T-cell (primary cell): ENCODE measurements around the gene PIP4K2A. TPM values are rescaled to one million over a fixed set of nuclear protein-coding genes. Genes with fewer than 3 reads are reported as not detected.
A peak's percentile ranks its signal among the peaks of the same experiment; 100 is the strongest.

Experiments
- ATAC-seq, 4 experiments: fragments of 200-7000 bp in 3 of 4; fragments of 150-1000 bp in 1 of 4; cut with Tn5 transposase; replicated peaks in 1 of 4; 1 replicate in 3 of 4; 2 replicates in 1 of 4; pipeline ENCODE4 v1.10.0; 2021; ENCODE audit warnings: moderate library complexity in 3 of 4, mild to moderate bottlenecking in 2 of 4, moderate number of reproducible peaks in 1 of 4
- CTCF ChIA-PET, 2 donors: fragments of 300-600 bp; sonication (Branson Sonifier 250); formaldehyde crosslinking; loops; one replicate each; lab custom pipeline; 2022; ENCODE audit warnings: antibody characterized with exemption in 2 of 2; lab: Charles Lee
- POLR2A ChIA-PET, 2 donors: fragments of 300-600 bp; sonication (Branson Sonifier 250); formaldehyde crosslinking; loops; one replicate each; lab custom pipeline; 2022; ENCODE audit warnings: antibody characterized with exemption in 2 of 2; lab: Charles Lee
- DNase-seq, 35 experiments: peaks; one replicate each; pipeline versions ENCODE4 v3.0.0 to v3.0.0-alpha.2; 2013 to 2023
- H3K27ac ChIP-seq: one replicate; pipeline ENCODE4 v1.5.1; 2013; ENCODE audit warnings: low read length
- H3K27me3 ChIP-seq, 2 experiments: replicated peaks in 1 of 2; 1 replicate in 1 of 2; 2 replicates in 1 of 2; pipeline versions ENCODE4 v1.6.1 to v1.7.0; 2013; ENCODE audit warnings: low read length in 1 of 2, mixed read lengths in 1 of 2; ENCODE audit not compliant: control insufficient read depth in 2 of 2, insufficient read depth in 2 of 2; ENCODE audit errors: extremely low read depth in 1 of 2
- H3K36me3 ChIP-seq, 2 donors: 1 replicate in 1 of 2; 2 replicates in 1 of 2; pipeline versions ENCODE4 v1.6.1 to v1.7.0; 2013; ENCODE audit warnings: low read length in 1 of 2; ENCODE audit not compliant: control insufficient read depth in 2 of 2, insufficient read depth in 1 of 2; ENCODE audit errors: extremely low read depth in 1 of 2
- H3K4me1 ChIP-seq, 2 experiments: 1 replicate in 1 of 2; 2 replicates in 1 of 2; pipeline versions ENCODE4 v1.6.1 to v1.7.0; 2013; ENCODE audit warnings: low read length in 2 of 2, mixed read lengths in 1 of 2; ENCODE audit not compliant: insufficient read depth in 2 of 2, control insufficient read depth in 1 of 2; ENCODE audit errors: extremely low read depth in 1 of 2
- H3K4me3 ChIP-seq, 2 donors: 1 replicate in 1 of 2; 2 replicates in 1 of 2; pipeline versions ENCODE4 v1.5.1 to v1.7.0; 2013; ENCODE audit warnings: mild to moderate bottlenecking in 2 of 2, low read length in 1 of 2, moderate library complexity in 1 of 2; ENCODE audit not compliant: control insufficient read depth in 1 of 2; ENCODE audit errors: extremely low read depth in 1 of 2
- H3K9me3 ChIP-seq: 2 replicates; pipeline ENCODE4 v1.7.0; 2013
- H3K27ac Mint-ChIP-seq, 2 donors: one replicate each; pipeline ENCODE4 v1.8.0; 2020 to 2021; ENCODE audit warnings: mild to moderate bottlenecking in 2 of 2, mixed read lengths in 2 of 2
- H3K27me3 Mint-ChIP-seq, 2 donors: one replicate each; pipeline ENCODE4 v1.8.0; 2021 to 2022; ENCODE audit warnings: mixed read lengths in 2 of 2
- H3K36me3 Mint-ChIP-seq: one replicate; pipeline ENCODE4 v1.8.0; 2021; ENCODE audit warnings: mixed read lengths
- H3K4me1 Mint-ChIP-seq, 3 donors: one replicate each; pipeline ENCODE4 v1.8.0; 2020 to 2022; ENCODE audit warnings: mixed read lengths in 3 of 3, mild to moderate bottlenecking in 1 of 3
- H3K4me3 Mint-ChIP-seq, 3 donors: one replicate each; pipeline ENCODE4 v1.8.0; 2020 to 2022; ENCODE audit warnings: mild to moderate bottlenecking in 3 of 3, mixed read lengths in 3 of 3, moderate library complexity in 3 of 3
- H3K9me3 Mint-ChIP-seq, 3 donors: one replicate each; pipeline ENCODE4 v1.8.0; 2020 to 2022; ENCODE audit warnings: mixed read lengths in 3 of 3
- WGBS: methylation state at CpG from one replicate; pipeline ENCODE4 v1.1.5; 2013; ENCODE audit warnings: missing lambda C conversion rate; ENCODE audit not compliant: insufficient coverage; 5-methylcytosine and 5-hydroxymethylcytosine counted together
- total RNA-seq, 35 experiments: library from RNA in 6 of 35; stranded (reverse) in 6 of 35; fragments of 120-200 nt in 1 of 35; gene quantifications; one replicate each; pipeline versions ENCODE4 v1.2.1 to v1.2.4 and lab custom pipeline; 2013 to 2026

Gene PIP4K2A
- total RNA-seq, 5 donors from 2014 or later (not counting 1 experiment from before 2014, with no cell fraction given): 129 to 238 (median 160) TPM

DNA sequence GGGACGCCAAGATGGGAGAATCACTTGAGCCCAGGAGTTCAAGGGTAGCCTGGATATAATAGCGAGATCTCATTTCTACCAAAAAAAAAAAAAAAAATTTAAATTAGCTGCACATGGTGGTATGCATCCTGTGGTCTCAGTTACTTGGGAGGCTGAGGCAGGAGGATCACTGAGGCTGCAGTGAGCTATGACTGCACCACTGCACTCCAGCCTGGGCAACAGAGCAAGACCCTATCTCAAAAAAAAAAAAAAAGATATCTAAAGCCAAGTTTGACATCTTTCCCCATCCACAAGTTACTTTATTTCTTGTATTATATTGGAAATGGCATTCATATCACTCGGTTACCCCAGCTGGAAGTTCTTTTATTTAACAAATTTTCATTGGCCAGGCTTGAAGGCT is 3.4 kb upstream of the PIP4K2A start:
- no peak overlapping the region for H3K4me3 Mint-ChIP-seq
- no peak overlapping the region for H3K4me3 ChIP-seq
- ATAC-seq (no peak), DNase-seq (no peak)
- no peak overlapping the region for H3K27ac ChIP-seq
- POLR2A ChIA-PET: no interaction called here
- no CpG with 5 or more reads among the region's 3 CpGs for WGBS
- no peaks in the 10 kb centered on the region for H3K9me3 Mint-ChIP-seq
- H3K9me3 ChIP-seq: no peaks in the 10 kb centered on the region
- H3K4me1 Mint-ChIP-seq: peaks cover 9 to 12% (median 12%) of the 10 kb centered on the region in 3 donors
- no peak overlapping the region for H3K27ac Mint-ChIP-seq
- no peaks in the 10 kb centered on the region for H3K27me3 Mint-ChIP-seq
- H3K4me1 ChIP-seq: peaks cover 3 to 11% of the 10 kb centered on the region in 2 experiments
- H3K36me3 Mint-ChIP-seq: no peaks in the 10 kb centered on the region
- no peaks in the 10 kb centered on the region for H3K27me3 ChIP-seq
- CTCF ChIA-PET: interaction anchor here (0.5 to 0.6 kb wide), 2 partner anchors 113 to 157 kb away, joined by 3 to 9 read pairs; no protein-coding TSS in a partner anchor
- no peaks in the 10 kb centered on the region for H3K36me3 ChIP-seq

DNA sequence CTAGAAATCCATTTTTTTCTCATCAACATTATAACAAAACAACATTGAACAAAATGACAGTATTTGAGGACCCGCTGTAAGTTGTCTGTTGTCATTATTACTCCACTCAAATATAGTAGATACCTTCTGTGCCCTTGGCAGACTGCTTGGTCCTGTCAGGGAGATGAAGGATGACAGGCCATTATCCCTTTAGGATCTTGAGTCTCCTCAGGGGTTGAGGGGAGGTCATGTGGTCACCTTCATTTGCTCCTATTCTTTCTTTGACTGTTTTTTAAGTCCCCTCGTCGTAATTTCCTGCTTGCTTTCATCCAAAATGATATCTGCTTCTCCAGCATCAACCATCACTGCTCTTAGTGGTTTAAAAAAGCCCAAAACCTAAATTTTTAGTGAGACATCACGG is 2.6 kb upstream of the PIP4K2A start:
- Mint-ChIP-seq H3K9me3 (no peaks in the 10 kb centered on the region), H3K36me3 (no peaks in the 10 kb centered on the region), H3K4me3 (no peak overlapping the region), H3K27ac (peak overlapping the region in 1 of 2 donors; percentile 36), H3K4me1 (peaks cover 11 to 17% (median 14%) of the 10 kb centered on the region in 3 donors), H3K27me3 (no peaks in the 10 kb centered on the region)
- Histone ChIP-seq H3K27ac (no peak overlapping the region), H3K4me1 (peaks cover 10 to 11% of the 10 kb centered on the region in 2 experiments), H3K9me3 (no peaks in the 10 kb centered on the region), H3K36me3 (no peaks in the 10 kb centered on the region), H3K27me3 (no peaks in the 10 kb centered on the region), H3K4me3 (no peak overlapping the region)
- DNase-seq (no peak), ATAC-seq (no peak)
- WGBS: 96% methylated on average over 3 of the region's 4 CpGs
- ChIA-PET POLR2A (no interaction called here), CTCF (no interaction called here)

DNA sequence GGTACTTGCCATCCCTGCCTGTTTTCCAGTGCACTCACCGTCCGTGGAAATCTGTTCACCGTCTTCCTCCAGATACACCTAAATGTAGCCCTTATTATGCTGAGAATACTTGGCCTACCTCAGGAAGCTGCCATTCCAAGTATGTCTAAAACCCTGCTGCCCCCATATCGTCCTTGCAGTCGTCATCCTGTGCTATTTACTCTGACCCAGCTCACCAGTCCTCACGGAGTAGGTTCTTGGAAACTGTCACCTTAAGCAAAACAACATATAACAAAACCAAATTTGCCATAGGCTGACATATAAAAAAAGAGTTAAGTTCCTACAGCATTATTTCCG is 880 bp upstream of the PIP4K2A start:
- Mint-ChIP-seq H3K36me3 (no peaks in the 10 kb centered on the region), H3K27ac (peak overlapping the region; percentile 79 to 84), H3K9me3 (no peaks in the 10 kb centered on the region), H3K4me3 (peak overlapping the region; percentile 77 to 81 (median 80)), H3K27me3 (no peaks in the 10 kb centered on the region), H3K4me1 (peaks cover 25 to 34% (median 25%) of the 10 kb centered on the region in 3 donors)
- Histone ChIP-seq H3K36me3 (no peaks in the 10 kb centered on the region), H3K9me3 (no peaks in the 10 kb centered on the region), H3K4me3 (peak overlapping the region in 1 of 2 donors; percentile 64), H3K27me3 (no peaks in the 10 kb centered on the region), H3K27ac (peak overlapping the region; percentile 80), H3K4me1 (peaks cover 11 to 25% of the 10 kb centered on the region in 2 experiments)
- CTCF ChIA-PET: no interaction called here
- 89% methylated on average over 4 of the region's 7 CpGs for WGBS
- no peak for ATAC-seq
- no peak for DNase-seq
- POLR2A ChIA-PET: interaction anchor here in 1 of 2 donors (0.7 kb wide), 1 partner anchor 49 kb away, joined by 3 read pairs; no protein-coding TSS in a partner anchor

DNA sequence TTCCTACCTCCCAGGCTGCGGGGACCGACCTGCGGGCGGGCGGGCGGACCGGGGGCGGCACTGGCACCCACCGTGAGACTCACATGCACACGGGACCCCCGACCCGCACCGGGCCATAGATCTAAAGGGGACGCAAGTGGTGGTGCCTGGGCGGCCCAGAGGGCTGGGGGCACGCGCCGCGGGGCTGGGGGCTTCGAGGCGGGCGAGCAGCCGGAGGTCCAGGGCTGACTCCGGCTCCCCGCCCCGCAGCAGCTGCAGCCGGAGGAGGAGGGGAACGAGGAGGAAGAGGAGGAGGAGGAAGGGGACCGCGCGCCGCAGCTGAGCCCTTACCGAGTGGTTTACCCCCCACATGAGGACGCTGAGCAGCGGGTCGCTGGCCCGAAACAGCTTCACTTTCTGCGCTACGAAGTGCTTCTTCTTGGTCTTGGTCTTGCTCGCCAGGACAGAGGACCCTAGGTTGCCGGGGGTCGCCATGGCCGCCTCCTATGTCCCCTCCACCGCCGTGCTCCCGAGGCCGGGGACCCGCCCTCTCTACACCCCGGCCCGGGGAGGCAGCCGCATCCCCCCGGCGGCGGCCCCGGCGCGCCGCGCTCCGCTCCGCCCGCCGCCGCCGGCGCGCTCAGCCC is 412 bp downstream of the PIP4K2A start:
- Histone ChIP-seq H3K4me1 (peaks cover 17 to 27% of the 10 kb centered on the region in 2 experiments), H3K9me3 (no peaks in the 10 kb centered on the region), H3K27ac (peak overlapping the region; percentile 83), H3K27me3 (no peaks in the 10 kb centered on the region), H3K4me3 (peak overlapping the region; percentile 96 to 99), H3K36me3 (no peaks in the 10 kb centered on the region)
- WGBS: 0% methylated on average over 47 of the region's 67 CpGs
- no peaks in the 10 kb centered on the region for H3K27me3 Mint-ChIP-seq
- H3K9me3 Mint-ChIP-seq: no peaks in the 10 kb centered on the region
- POLR2A ChIA-PET: interaction anchor here in 1 of 2 donors (1.4 kb wide), 1 partner anchor 29 kb away, joined by 5 read pairs; no protein-coding TSS in a partner anchor
- CTCF ChIA-PET: interaction anchor here in 1 of 2 donors (1.2 kb wide), 1 partner anchor 83 kb away, joined by 4 read pairs; no protein-coding TSS in a partner anchor
- peaks cover 38 to 47% (median 38%) of the 10 kb centered on the region in 3 donors for H3K4me1 Mint-ChIP-seq
- H3K36me3 Mint-ChIP-seq: peaks cover 4% of the 10 kb centered on the region
- ATAC-seq: peak; percentile 38 to 54 (median 44)
- H3K27ac Mint-ChIP-seq: peak overlapping the region; percentile 57 to 72
- H3K4me3 Mint-ChIP-seq: peak overlapping the region; percentile 80 to 90 (median 81)
- DNase-seq: peak in 27 of 35 experiments; percentile 4 to 62 (median 34)

DNA sequence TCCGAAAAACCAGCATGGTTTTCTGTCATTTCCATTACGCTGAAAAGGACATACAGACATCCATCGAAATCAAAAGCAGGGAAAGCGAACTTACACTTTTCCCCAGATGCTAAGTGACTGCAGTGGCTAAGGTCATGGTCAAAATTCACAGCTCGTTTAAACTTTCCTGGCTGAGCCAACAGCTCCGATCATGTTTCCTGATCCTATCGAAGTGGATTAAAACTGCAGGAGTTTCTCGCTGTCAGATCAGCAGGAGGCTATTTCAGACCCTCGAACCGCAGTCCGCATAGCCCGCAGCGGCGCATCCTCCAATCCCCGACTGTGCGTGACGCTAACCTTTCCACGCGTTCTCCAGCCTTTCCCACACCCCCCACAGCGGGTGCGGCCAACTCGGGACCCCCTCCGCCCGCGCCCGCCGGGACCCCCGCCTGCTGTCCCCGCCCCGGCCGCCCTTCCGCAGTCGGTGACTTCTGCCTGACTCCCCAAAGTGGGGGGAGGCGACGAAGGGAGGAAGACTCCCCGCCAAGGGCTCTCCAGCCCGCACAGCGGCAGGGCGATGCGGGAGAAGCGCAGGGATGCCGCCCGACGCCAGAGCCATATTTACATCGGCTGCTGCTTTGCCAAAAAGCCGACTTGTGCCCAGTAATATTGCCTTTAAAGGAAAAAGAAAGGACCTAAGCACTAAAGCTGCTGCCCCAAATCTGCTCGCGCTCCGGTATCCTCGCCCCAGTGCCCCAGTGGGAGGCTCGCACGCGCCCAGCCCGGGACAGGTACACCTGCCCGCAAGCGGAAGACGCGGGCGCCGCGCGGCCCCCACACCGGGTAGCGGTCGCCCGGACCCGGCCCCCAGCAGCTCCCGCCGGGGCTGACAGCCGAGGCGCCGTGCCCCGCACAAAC is 1.2 kb downstream of the PIP4K2A start:
- Histone ChIP-seq H3K27ac (peak overlapping the region; percentile 83), H3K4me3 (peak overlapping the region; percentile 96 to 99), H3K9me3 (no peaks in the 10 kb centered on the region), H3K27me3 (no peaks in the 10 kb centered on the region), H3K4me1 (peaks cover 24 to 28% of the 10 kb centered on the region in 2 experiments), H3K36me3 (peaks cover 0 to 3% of the 10 kb centered on the region in 2 donors)
- H3K9me3 Mint-ChIP-seq: no peaks in the 10 kb centered on the region
- H3K4me3 Mint-ChIP-seq: peak overlapping the region; percentile 80 to 90 (median 89)
- H3K27ac Mint-ChIP-seq: peak overlapping the region; percentile 84 to 88
- ChIA-PET POLR2A (interaction anchor here (0.6 to 1.4 kb wide), 10 partner anchors 16 to 726 kb away, joined by 3 to 5 read pairs (median 4); partner anchors contain the start of gene OTUD1 (in 1 of the 2)), CTCF (interaction anchor here (0.8 to 1.5 kb wide), 8 partner anchors 9 to 82 kb away, joined by 3 to 6 read pairs (median 4); no protein-coding TSS in a partner anchor)
- no peaks in the 10 kb centered on the region for H3K27me3 Mint-ChIP-seq
- H3K4me1 Mint-ChIP-seq: peaks cover 45 to 54% (median 45%) of the 10 kb centered on the region in 3 donors
- DNase-seq: peak in 27 of 35 experiments; percentile 3 to 56 (median 32)
- WGBS: under 1% methylated on average over 44 of the region's 73 CpGs
- ATAC-seq: peak; percentile 20 to 37 (median 28)
- H3K36me3 Mint-ChIP-seq: peaks cover 7% of the 10 kb centered on the region
